ENCODE data around the gene SRD5A1.

SRD5A1 gene

GRCh38 chr5:6604946-6605345 lies 28.3 kb upstream of the SRD5A1 start:
- DNase-seq (ENCODE audit: low spot score) = no peak

DNA sequence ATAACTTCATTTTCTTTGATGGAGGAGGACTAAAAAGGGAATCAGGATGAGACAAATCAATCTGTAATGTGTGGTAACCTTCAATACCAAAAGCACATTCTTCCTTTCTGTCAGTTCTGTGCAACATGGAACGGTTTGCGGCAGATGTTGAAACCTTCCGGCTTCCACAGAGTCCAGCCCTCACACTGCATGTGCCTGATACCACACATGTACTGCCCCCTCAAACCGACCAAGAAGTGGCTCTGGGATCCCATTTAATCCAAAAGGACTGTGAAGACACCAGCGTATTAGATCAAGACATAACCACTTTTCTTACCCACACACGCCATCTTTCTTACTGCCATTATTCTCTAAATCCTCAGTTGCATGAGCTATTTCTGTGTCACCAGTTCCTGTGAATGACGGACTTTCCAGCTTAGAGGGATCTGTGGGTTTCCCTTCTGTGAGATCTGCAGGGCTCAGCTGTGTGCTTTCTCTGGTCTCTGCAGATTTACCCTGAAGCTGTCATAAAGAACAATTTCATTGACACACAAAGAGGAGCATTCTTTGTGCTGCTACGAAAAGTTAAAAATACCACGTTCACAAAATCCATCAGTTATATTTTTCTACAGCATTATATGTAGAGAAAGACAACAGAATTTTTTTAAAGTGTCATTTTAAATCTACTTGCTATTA lies 26.2 kb upstream of the SRD5A1 start:
- DNase-seq (ENCODE audit: low spot score) = no peak

- no peak for DNase-seq (ENCODE audit: low spot score)
These were observed 25.7 kb upstream of the SRD5A1 start for GRCh38 chr5:6607559-6607936.

- DNase-seq (ENCODE audit: low spot score) = no peak
These were observed 25.2 kb upstream of the SRD5A1 start for GRCh38 chr5:6608016-6608415.

DNA sequence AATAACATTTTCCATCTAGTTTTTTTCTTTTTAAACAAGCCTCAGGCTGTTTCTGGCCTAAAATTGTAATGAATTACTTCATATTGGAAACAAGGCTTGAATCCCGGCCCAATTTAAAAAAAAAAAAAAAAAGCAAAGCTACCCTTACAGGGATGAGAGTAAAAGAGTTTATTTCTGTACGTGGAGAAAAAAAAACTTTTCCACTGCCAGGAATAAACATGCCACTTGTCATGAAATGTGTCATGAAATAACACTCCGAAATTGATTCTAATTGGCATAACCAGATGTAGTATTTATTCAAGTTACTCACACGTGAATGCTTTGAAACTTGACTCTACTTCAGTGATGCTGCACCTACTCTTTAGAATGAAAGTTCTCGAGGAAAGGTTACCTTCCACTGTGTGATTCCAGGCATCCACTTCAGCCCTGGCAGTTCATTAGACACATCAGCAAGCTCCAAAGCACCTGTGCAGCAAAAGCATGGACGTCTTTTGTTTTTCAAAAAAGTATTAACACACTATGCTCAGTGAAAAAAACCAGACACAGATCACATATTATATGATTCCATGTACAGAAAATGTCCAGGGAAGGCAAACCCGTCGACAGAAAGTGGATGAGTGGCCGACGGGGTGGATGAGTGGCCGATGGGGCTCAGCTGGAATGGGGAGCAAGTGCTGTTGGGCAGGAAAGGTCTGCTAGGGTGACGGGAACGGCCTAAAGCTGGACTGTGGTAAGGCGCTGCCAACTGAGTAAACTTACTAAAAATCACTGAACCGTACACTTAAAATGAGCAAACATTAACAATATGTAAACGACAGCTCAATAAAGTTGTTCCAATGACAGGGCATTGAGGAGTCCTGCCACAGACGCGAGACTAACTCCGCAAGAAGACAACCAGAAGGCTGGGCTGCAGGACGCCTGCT lies 21.6 kb upstream of the SRD5A1 start:
- DNase-seq (ENCODE audit: low spot score) = no peak

GRCh38 chr5:6615034-6615815 lies 18.0 kb upstream of the SRD5A1 start:
- DNase-seq (ENCODE audit: low spot score) = no peak

- DNase-seq (ENCODE audit: low spot score) = no peak
These were observed 16.6 kb upstream of the SRD5A1 start for GRCh38 chr5:6616632-6617031.

- no peak for DNase-seq (ENCODE audit: low spot score)
These were observed 10.0 kb upstream of the SRD5A1 start for GRCh38 chr5:6623228-6623627.

DNA sequence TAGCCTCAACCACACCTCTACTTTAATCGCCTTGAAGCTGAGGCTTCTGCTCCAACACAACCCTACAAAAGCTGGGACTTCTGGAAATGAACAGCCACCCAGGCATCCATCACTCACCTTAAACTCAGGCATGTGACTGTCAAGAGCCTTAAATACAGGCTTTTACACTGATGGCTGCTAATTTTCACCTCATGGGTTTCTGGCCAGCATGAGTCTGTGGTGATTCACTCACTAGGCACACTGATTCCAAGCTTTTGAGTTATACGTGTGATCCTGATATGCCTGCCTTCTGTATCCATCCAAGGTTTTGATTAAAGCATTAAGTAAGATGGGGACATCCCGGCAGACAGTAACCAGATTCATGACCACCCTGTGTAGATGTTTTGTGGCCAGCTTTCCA lies 9.3 kb upstream of the SRD5A1 start:
- no peak for DNase-seq (ENCODE audit: low spot score)

DNA sequence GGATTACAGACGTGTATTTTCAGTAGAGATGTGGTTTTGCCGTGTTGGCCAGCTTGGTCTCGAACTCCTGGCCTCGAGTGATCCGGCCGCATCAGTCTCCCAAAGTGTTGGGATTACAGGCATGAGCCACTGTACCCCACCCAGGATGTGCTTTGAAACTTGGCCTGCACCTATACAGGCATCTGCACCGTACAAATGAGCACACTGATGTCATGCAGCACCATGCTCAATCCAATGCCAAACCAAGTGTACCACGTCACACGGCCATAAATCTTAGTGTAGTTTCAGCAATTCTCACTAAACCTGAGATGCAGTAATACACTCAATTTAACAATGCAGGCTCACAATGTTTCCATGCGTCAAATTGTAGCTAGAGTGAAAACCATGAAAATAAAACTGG lies 6.7 kb upstream of the SRD5A1 start:
- DNase-seq (ENCODE audit: low spot score) = no peak

- peak; percentile 11 for DNase-seq (ENCODE audit: low spot score)
These were observed 1.8 kb upstream of the SRD5A1 start for GRCh38 chr5:6631441-6631840.

- no peak for DNase-seq (ENCODE audit: low spot score)
These were observed 834 bp upstream of the SRD5A1 start for GRCh38 chr5:6632324-6632887.

GRCh38 chr5:6633469-6634245 lies 417 bp downstream of the SRD5A1 start:
- DNase-seq (ENCODE audit: low spot score) = peak; percentile 28

DNA sequence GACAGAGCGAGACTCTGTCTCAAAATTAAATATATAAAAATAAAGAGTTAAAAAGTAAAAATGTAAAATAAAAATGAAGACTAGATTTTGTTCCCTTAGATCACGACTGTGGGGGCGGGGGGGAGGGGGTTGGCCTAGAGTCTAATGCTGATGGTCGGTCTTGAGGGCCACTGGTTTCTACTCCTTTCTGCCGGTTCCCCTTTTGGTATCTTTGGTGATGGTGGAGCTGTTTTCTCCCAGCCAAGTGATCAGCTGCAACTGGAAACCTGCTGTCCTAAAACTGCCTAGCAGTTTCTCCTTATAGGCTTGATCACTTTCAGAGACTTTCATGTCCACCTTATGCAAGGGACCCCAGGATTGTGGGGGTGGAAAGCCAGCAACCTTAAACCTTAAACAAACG lies 1.1 kb downstream of the SRD5A1 start:
- DNase-seq (ENCODE audit: low spot score) = no peak

DNA sequence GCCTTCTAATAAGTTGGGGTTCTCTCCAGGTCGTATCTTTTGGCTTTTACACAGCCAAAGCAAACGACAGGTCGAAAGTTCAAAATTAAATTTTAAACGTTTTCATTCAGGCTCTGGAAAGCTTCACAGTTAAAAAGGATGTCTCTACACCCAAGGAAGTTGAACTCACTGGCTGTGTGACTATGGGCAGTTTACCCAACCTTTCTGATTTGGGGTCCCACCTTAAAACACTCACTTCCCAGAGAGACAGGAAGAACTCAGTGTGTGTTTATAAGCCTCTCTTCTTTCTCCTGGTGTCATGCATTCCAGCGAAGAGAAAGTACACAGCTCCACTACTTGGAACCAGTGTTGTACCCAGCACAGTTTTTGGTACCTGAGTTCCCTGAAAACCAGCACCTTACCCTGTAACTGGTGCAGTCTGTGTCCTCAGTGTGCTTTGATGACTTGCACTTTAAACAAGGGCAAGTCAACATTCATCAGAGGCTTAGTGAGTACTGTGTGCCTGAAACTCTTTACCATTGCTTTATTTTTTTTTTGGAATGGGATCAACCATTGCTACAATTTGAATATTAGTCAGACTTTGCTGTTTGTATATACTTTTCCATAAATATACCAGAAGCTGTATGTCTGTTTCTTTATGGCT lies 1.7 kb downstream of the SRD5A1 start:
- no peak for DNase-seq (ENCODE audit: low spot score)

DNA sequence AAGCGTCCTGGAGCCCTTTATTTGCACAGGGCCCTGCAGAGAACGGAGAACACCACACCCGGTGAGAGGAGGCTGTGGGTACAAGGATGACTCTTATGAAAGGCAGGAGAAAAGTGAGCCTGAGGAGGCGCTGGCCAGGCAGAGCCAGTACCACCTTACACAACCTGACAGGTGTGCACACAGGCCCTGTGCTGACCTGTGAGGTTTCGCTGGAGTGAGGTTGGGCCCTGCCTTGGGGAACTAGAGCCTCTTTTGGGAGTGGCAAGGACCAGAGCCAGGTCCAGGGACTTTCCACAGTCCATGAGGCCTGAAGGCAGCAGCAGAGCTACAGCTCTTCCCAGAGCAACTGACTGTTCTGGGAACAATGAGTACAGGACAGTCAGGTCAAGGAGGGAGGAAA lies 3.1 kb downstream of the SRD5A1 start:
- DNase-seq (ENCODE audit: low spot score) = no peak

DNA sequence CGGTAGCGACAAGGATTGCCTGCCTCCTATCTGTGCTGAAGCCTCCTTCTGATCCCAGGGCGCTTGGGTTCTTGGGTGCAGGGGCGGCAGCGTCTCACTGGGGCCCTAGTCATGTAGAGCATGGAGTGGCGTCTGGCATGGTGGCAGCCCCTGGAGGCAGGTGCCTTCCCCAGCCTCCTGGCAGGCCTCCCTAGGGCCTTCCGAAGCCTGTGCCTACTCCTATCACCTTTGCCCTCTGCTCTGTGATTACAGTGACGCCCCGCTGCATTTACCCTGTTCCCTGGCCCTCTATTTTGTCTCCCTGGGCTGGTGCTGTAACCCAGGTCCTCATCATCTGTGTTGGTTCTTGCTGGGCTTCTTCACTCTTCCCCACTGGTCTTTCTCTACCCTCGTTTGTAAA lies 3.8 kb downstream of the SRD5A1 start:
- no peak for DNase-seq (ENCODE audit: low spot score)

DNA sequence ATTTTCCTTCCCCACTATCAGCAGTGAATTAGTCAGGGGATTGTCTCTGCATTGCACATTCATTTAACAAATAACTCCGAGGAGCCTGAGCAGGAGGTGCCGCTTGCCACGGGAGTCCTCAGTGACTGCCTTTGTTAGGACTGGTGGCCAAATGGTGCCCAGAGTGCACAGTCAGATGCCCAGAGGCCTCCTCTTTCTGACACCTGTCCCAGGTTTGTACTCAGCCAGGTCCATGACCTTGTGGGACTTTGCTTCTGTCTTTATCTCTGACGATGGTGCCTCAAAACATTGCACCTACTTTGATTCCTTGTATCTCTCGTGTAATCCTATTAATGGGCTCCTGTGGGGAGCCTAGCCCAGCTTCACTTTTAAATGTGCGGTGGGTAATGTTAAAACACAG lies 4.3 kb downstream of the SRD5A1 start:
- DNase-seq (ENCODE audit: low spot score) = no peak

DNA sequence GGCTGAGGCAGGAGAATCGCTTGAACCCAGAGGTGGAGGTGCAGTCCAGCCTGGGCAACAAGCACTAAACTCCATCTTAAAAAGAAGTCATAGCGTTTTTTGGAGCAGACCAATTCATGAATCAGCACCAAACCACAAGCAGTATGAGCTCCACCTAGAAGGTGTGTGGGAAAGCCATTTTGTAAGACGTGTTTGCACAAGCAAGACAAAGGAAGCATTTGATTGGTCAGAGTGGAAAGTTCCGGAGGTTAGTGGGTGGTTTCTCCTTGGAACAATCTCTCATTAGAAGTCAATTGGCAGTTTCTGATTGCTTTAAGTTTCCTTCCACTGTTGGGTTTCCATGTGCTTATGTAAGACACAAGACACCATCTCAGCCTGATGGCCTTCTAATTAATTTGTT lies 5.0 kb downstream of the SRD5A1 start:
- no peak for DNase-seq (ENCODE audit: low spot score)

DNA sequence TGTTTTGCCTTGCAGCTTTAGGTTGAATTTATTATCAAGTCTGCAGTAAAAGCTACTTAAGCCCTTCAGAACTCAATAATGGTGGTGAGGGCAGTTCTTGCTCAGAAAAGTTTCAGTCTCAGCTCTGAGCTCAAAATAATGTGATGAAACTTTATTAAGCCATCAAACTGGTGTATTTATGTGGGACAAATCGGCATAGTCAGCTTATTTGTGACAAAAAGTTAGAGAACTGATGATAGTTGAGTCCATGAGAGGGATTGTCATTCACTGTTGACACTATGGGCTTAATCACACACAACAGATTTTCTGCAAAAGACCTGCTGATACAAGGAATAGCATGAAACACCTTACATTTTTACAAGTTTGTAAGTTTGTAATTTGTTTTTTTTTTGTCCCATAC lies 9.4 kb downstream of the SRD5A1 start:
- no peak for DNase-seq (ENCODE audit: low spot score)

GRCh38 chr5:6644794-6645241 lies 11.6 kb downstream of the SRD5A1 start:
- no peak for DNase-seq (ENCODE audit: low spot score)
